ENCODE data around the gene SDS. TPM values are rescaled to one million over a fixed set of nuclear protein-coding genes. Genes with fewer than 3 reads are reported as not detected.

Gene SDS
- total and polyA plus RNA-seq, 2 of the 8 experiments (the other 6 are each of a cell fraction or from before 2014, with no cell fraction given) = 0.21 TPM; not detected in 1

DNA sequence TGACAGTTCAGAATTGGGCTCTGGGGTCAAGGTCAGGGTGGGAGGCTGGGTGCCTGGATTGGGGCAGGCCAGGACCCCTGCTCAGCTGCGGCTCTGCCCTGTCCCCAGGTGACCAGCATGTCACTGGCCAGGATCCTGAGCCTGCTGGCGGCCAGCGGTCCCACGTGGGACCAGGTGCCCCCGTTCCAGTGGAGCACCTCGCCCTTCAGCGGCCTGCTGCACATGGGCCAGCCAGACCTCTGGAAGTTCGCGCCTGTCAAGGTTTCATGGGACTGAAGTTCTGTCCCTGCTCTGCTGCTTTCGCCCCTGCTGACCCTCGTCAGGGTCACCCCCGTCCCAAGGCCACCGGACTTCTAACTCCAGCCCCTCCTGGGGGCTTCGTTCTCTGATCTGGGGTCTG, 15.3 kb downstream of the SDS start (continued):
- TF ChIP-seq, protein P1, sequence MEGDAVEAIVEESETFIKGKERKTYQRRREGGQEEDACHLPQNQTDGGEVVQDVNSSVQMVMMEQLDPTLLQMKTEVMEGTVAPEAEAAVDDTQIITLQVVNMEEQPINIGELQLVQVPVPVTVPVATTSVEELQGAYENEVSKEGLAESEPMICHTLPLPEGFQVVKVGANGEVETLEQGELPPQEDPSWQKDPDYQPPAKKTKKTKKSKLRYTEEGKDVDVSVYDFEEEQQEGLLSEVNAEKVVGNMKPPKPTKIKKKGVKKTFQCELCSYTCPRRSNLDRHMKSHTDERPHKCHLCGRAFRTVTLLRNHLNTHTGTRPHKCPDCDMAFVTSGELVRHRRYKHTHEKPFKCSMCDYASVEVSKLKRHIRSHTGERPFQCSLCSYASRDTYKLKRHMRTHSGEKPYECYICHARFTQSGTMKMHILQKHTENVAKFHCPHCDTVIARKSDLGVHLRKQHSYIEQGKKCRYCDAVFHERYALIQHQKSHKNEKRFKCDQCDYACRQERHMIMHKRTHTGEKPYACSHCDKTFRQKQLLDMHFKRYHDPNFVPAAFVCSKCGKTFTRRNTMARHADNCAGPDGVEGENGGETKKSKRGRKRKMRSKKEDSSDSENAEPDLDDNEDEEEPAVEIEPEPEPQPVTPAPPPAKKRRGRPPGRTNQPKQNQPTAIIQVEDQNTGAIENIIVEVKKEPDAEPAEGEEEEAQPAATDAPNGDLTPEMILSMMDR (IDR thresholded peaks at IDR 0.05; ENCODE audit: control extremely low read depth in 1 of 3, insufficient read depth in 1 of 3, low read depth in 1 of 3, low read length in 3 of 3) = no peak
- TF ChIP-seq EGR1 (IDR thresholded peaks at IDR 0.05; ENCODE audit: borderline replicate concordance, low read depth, low read length) = no peak
- no peak for TF ChIP-seq RXRA (IDR thresholded peaks at IDR 0.05; ENCODE audit: insufficient read depth, low read depth, low read length)
- TF ChIP-seq SP2 (IDR thresholded peaks at IDR 0.05; ENCODE audit: low read length) = no peak
- TF ChIP-seq SAP30 (IDR thresholded peaks at IDR 0.05; ENCODE audit: insufficient read depth, insufficient replicate concordance, low read length) = no peak
- TF ChIP-seq ZNF274 (IDR thresholded peaks at IDR 0.05; ENCODE audit: borderline replicate concordance, extremely low read depth, low read length) = no peak
